IMR-90 (cell line): Measurements from ENCODE around the gene DDA1. TPM values are rescaled to one million over a fixed set of nuclear protein-coding genes. Genes with fewer than 3 reads are reported as not detected.
A peak's percentile ranks its signal among the peaks of the same experiment; 100 is the strongest.

Source experiments
- ATAC-seq: fragments of 200-7000 bp; cut with Tn5 transposase; 2 replicates; pipeline ENCODE4 v1.9.1; 2020; ENCODE audit warnings: low read depth, mild to moderate bottlenecking, moderate library complexity
- BruUV-seq: library from RNA; stranded (reverse); fragments of 400-500 nt; replicated peaks from 2 replicates; lab custom pipeline; 2021; lab: Mats Ljungman, UMichigan
- CTCF ChIA-PET: fragments of 300-600 bp; formaldehyde crosslinking; extraction: SDS; loops from one replicate; lab custom pipeline; 2021; ENCODE audit warnings: antibody characterized with exemption; lab: Yijun Ruan, JAX
- POLR2A ChIA-PET: fragments of 300-600 bp; sonication (Branson Sonifier 250); formaldehyde crosslinking; loops from one replicate; lab custom pipeline; 2022; ENCODE audit warnings: antibody characterized with exemption; ENCODE audit not compliant: unreplicated experiment; lab: Charles Lee
- DNase-seq: peaks from one replicate; pipeline ENCODE4 v3.0.0; 2013
- H2AFZ ChIP-seq: replicated peaks from 2 replicates; pipeline ENCODE3; 2013; ENCODE audit warnings: low read length, mild to moderate bottlenecking; ENCODE audit not compliant: poor library complexity
- H2AK5ac ChIP-seq: 2 replicates; pipeline ENCODE4 v1.6.1; 2013; ENCODE audit warnings: low read depth, low read length, inconsistent platforms
- H2AK9ac ChIP-seq: replicated peaks from 2 replicates; pipeline ENCODE3; 2013; ENCODE audit warnings: mild to moderate bottlenecking, low read depth, low read length, moderate library complexity; ENCODE audit not compliant: poor library complexity
- H2BK120ac ChIP-seq: 2 replicates; pipeline ENCODE4 v1.6.1; 2013; ENCODE audit warnings: low read depth, low read length, inconsistent platforms
- H2BK15ac ChIP-seq: 3 replicates; pipeline ENCODE4 v1.6.1; 2013; ENCODE audit warnings: low read depth, low read length, inconsistent platforms
- H2BK20ac ChIP-seq: 2 replicates; pipeline ENCODE4 v1.6.1; 2013; ENCODE audit warnings: low read depth, mild to moderate bottlenecking, inconsistent platforms, low read length, moderate library complexity
- H2BK5ac ChIP-seq: 2 replicates; pipeline ENCODE4 v1.6.1; 2013; ENCODE audit warnings: mild to moderate bottlenecking, low read depth, low read length, inconsistent platforms; ENCODE audit not compliant: poor library complexity, severe bottlenecking
- H3K14ac ChIP-seq: replicated peaks from 2 replicates; pipeline ENCODE4 v1.6.1; 2013; ENCODE audit warnings: low read depth, low read length, inconsistent platforms
- H3K18ac ChIP-seq: 2 replicates; pipeline ENCODE4 v1.6.1; 2013; ENCODE audit warnings: low read depth, low read length, control low read depth
- H3K23ac ChIP-seq: 2 replicates; pipeline ENCODE4 v1.6.1; 2013; ENCODE audit warnings: low read depth, low read length, inconsistent platforms
- H3K27ac ChIP-seq: 2 replicates; pipeline ENCODE4 v1.5.1; 2013; ENCODE audit warnings: mild to moderate bottlenecking, control low read depth, low read length; ENCODE audit not compliant: insufficient read depth
- H3K27me3 ChIP-seq: 2 replicates; pipeline ENCODE4 v1.6.1; 2013; ENCODE audit warnings: low read length; ENCODE audit not compliant: control insufficient read depth, insufficient read depth
- H3K36me3 ChIP-seq: 2 replicates; pipeline ENCODE4 v1.6.1; 2013; ENCODE audit warnings: low read length, mixed read lengths; ENCODE audit not compliant: control insufficient read depth, insufficient read depth
- H3K4ac ChIP-seq: 2 replicates; pipeline ENCODE4 v1.6.1; 2013; ENCODE audit warnings: low read depth, low read length, inconsistent platforms
- H3K4me1 ChIP-seq: 2 replicates; pipeline ENCODE4 v1.6.1; 2013; ENCODE audit warnings: low read length, mixed read lengths; ENCODE audit not compliant: control insufficient read depth, insufficient read depth
- H3K4me2 ChIP-seq: 2 replicates; pipeline ENCODE4 v1.6.1; 2013; ENCODE audit warnings: low read depth, mild to moderate bottlenecking, control low read depth, low read length, moderate library complexity
- H3K4me3 ChIP-seq: 2 replicates; pipeline ENCODE4 v1.5.1; 2013; ENCODE audit warnings: low read depth, mild to moderate bottlenecking, control low read depth, low read length, moderate library complexity; ENCODE audit not compliant: insufficient read depth
- H3K56ac ChIP-seq: 2 replicates; pipeline ENCODE4 v1.6.1; 2013; ENCODE audit warnings: low read length, inconsistent platforms; ENCODE audit not compliant: insufficient read depth; ENCODE audit errors: extremely low read depth
- H3K79me1 ChIP-seq, 2 experiments: 2 replicates each; pipeline ENCODE4 v1.6.1; 2013; ENCODE audit warnings: low read length in 2 of 2, inconsistent platforms in 1 of 2, low read depth in 1 of 2
- H3K9ac ChIP-seq: 2 replicates; pipeline ENCODE4 v1.6.1; 2013; ENCODE audit warnings: low read depth, low read length, control low read depth
- H3K9me1 ChIP-seq: 2 replicates; pipeline ENCODE4 v1.6.1; 2013; ENCODE audit warnings: low read length, inconsistent platforms; ENCODE audit not compliant: insufficient read depth
- H3K9me3 ChIP-seq: 2 replicates; pipeline ENCODE4 v1.6.1; 2013; ENCODE audit warnings: low read length; ENCODE audit not compliant: control insufficient read depth, insufficient read depth
- H4K20me1 ChIP-seq: 2 replicates; pipeline ENCODE4 v1.6.1; 2013; ENCODE audit warnings: low read length, inconsistent platforms; ENCODE audit not compliant: insufficient read depth
- H4K5ac ChIP-seq: 2 replicates; pipeline ENCODE4 v1.6.1; 2013; ENCODE audit warnings: mild to moderate bottlenecking, low read depth, low read length, control low read depth
- H4K8ac ChIP-seq, 2 experiments: 2 replicates each; pipeline ENCODE4 v1.6.1; 2013; ENCODE audit warnings: low read depth in 2 of 2, low read length in 2 of 2, control low read depth in 1 of 2, inconsistent platforms in 1 of 2
- H4K91ac ChIP-seq: 2 replicates; pipeline ENCODE4 v1.6.1; 2013; ENCODE audit warnings: low read depth, low read length, inconsistent platforms; ENCODE audit not compliant: insufficient read depth
- POLR2A ChIP-seq: IDR thresholded peaks from 2 replicates; pipeline ENCODE4 v1.6.1; 2012; ENCODE audit warnings: mild to moderate bottlenecking, low read depth, low read length
- RAD21 ChIP-seq: IDR thresholded peaks from 2 replicates; pipeline ENCODE4 v1.6.1; 2012; ENCODE audit warnings: low read length, improper control_type of control experiment
- WGBS, 2 experiments: methylation state at CpG; one replicate each; pipeline versions ENCODE4 v1.1.5 to v1.1.7; 2013; ENCODE audit warnings: missing lambda C conversion rate in 2 of 2; ENCODE audit not compliant: insufficient read length in 1 of 2; ENCODE audit errors: extremely low coverage in 2 of 2; 5-methylcytosine and 5-hydroxymethylcytosine counted together
- dilution Hi-C: fragments of 300-500 bp; cut with HindIII; formaldehyde crosslinking; loops from one replicate; pipeline ENCODE4 v1.14.3; 2018; ENCODE audit warnings: low sequenced_read_pairs; ENCODE audit not compliant: unreplicated experiment
- in situ Hi-C: fragments of 300-500 bp; cut with MboI; formaldehyde crosslinking; loops from 3 replicates; pipeline ENCODE4 v1.14.3; 2019; ENCODE audit warnings: low sequenced_read_pairs, inconsistent platforms, mixed read lengths
- intact Hi-C: fragments of 100-400 bp; cut with micrococcal nuclease; formaldehyde crosslinking; loops from 2 replicates; pipeline ENCODE4 v1.10.0; 2022
- polyA plus RNA-seq, 3 experiments: library from polyadenylated mRNA; depleted of rRNA; stranded (reverse); fragments of >200 nt; gene quantifications; 2 replicates each; pipeline ENCODE4 v1.2.3, GENCODE V29; 2012; ENCODE audit warnings: low replicate concordance in 1 of 3
- total RNA-seq: library from RNA; depleted of rRNA; stranded (reverse); fragments of >200 nt; gene quantifications from 2 replicates; pipeline ENCODE4 v1.2.3, GENCODE V29; 2012

Gene DDA1
- total and polyA plus RNA-seq, 2 of the 4 experiments (the other 2 are of a cell fraction) = 33.7 to 87.2 TPM

DNA sequence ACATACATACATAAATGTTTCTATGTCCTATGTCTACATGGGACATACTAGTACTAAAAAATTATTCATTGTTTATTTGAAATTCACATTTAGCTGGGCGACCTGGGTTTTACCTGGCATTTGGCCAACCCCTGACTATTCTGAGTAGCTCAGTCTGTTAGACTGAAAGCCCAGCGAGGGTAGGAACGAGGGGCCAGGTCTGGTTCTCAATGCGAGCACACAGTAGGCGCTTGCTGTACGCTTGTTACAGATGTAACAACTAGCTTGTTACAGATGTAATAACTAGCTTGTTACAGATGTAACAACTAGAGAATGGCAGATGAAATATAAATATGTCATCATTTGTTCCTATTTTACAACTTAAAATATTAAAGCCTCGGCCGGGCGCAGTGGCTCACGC is 26.2 kb downstream of the DDA1 start:
- intact Hi-C loops = no loop called here
- no TSS peak for BruUV-seq
- Histone ChIP-seq H2BK5ac (no peak overlapping the region), H3K27ac (no peak overlapping the region), H2AFZ (no peak overlapping the region), H2AK5ac (0 out of 2 replicates have a peak overlapping the region, but pooled peaks have one; percentile 58), H3K4me2 (no peak overlapping the region), H2BK15ac (no peak overlapping the region), H3K9me3 (no peaks in the 10 kb centered on the region), H3K36me3 (peaks cover 1% of the 10 kb centered on the region; the same call in 1 of the 2 replicates), H4K5ac (no peak overlapping the region), H4K91ac (no peak overlapping the region), H4K8ac (peak overlapping the region in 1 of 2 experiments; percentile 22; a peak in 1 of 4 replicates), H3K56ac (no peak overlapping the region), H3K9me1 (peaks cover 5% of the 10 kb centered on the region), H2AK9ac (no peak overlapping the region), H3K4me1 (peaks cover 8% of the 10 kb centered on the region), H2BK120ac (no peak overlapping the region), H3K18ac (no peak overlapping the region), H3K14ac (no peak overlapping the region), H3K4ac (no peak overlapping the region), H2BK20ac (no peak overlapping the region), H4K20me1 (no peaks in the 10 kb centered on the region), H3K9ac (no peak overlapping the region), H3K27me3 (no peaks in the 10 kb centered on the region), H3K79me1 (peaks cover 7 to 44% of the 10 kb centered on the region in 2 experiments; a peak in 3 of 4 replicates), H3K4me3 (no peak overlapping the region), H3K23ac (no peak overlapping the region)
- DNase-seq (no peak), ATAC-seq (no peak)
- 92% methylated on average over 2 of the region's 10 CpGs; no CpG with 5 or more reads in 1 of the 2 experiments for WGBS, 2 experiments
- in situ Hi-C loops = no loop called here
- dilution Hi-C loops = no loop called here
- no peak for TF ChIP-seq RAD21
- no peak for TF ChIP-seq POLR2A
- POLR2A ChIA-PET = no interaction called here
- CTCF ChIA-PET = no interaction called here
